ENCODE data around the gene FMO3. TPM values are rescaled to one million over a fixed set of nuclear protein-coding genes. Genes with fewer than 3 reads are reported as not detected.

The FMO3 gene
- total RNA-seq, 2 donors from 2014 or later = 4.2 to 13.9 TPM

DNA sequence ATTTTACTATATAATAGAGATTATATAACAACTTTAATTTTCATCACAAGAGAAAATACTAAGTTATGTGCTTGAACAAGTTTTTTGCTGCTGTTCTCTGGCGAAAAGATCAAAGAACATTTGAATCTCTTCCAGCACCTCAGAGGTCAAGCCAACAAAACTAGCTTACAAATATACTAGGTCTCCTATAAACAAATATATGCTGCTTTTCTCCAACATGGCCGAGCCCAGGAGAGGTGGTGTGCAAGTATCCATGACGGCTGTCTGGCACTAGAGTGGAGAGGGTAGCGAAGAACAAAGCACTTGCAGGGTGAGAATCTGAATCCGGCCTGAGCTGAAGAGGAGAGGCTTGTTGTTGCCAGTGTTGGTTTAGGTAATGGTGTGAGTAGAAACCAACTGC lies 7.5 kb upstream of the FMO3 start:
- peak; percentile 18 for ATAC-seq (ENCODE audit: insufficient number of reproducible peaks, low FRiP score, low read depth)
- H3K27ac ChIP-seq = peak overlapping the region; percentile 67 to 84
- H3K4me3 ChIP-seq = no peak overlapping the region
- H3K4me1 ChIP-seq (ENCODE audit: control insufficient read depth in 1 of 2, low read depth in 2 of 2) = peaks cover 8 to 21% of the 10 kb centered on the region in 2 donors
- TF ChIP-seq, protein P1, sequence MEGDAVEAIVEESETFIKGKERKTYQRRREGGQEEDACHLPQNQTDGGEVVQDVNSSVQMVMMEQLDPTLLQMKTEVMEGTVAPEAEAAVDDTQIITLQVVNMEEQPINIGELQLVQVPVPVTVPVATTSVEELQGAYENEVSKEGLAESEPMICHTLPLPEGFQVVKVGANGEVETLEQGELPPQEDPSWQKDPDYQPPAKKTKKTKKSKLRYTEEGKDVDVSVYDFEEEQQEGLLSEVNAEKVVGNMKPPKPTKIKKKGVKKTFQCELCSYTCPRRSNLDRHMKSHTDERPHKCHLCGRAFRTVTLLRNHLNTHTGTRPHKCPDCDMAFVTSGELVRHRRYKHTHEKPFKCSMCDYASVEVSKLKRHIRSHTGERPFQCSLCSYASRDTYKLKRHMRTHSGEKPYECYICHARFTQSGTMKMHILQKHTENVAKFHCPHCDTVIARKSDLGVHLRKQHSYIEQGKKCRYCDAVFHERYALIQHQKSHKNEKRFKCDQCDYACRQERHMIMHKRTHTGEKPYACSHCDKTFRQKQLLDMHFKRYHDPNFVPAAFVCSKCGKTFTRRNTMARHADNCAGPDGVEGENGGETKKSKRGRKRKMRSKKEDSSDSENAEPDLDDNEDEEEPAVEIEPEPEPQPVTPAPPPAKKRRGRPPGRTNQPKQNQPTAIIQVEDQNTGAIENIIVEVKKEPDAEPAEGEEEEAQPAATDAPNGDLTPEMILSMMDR (IDR thresholded peaks at IDR 0.05) = no peak
- no peak for DNase-seq (ENCODE audit: low spot score)
- H3K9me3 ChIP-seq = no peaks in the 10 kb centered on the region
- H3K27me3 ChIP-seq (replicated peaks; ENCODE audit: insufficient read depth) = no peaks in the 10 kb centered on the region
- H3K36me3 ChIP-seq = no peaks in the 10 kb centered on the region

DNA sequence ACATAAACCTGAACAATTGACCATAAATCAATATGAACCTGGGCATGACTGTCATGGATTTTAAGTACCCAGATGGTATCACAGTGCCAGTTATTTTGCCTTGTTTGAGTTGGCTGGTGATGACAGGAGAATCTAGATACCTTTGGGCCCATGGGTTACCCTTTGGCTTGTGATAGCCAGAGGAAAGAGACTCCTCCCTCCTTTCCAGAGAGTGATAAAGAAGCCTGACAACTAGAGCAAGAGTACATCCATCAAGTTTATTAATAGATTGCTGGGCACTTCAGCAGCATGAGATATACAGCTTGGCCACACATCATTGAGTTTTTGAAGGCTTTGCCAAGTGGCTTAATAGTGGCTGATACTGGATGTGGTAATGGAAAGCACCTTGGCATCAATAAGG lies 6.6 kb upstream of the FMO3 start:
- Histone ChIP-seq H3K4me3 (no peak overlapping the region), H3K36me3 (no peaks in the 10 kb centered on the region), H3K27ac (no peak overlapping the region), H3K4me1 (ENCODE audit: control insufficient read depth in 1 of 2, low read depth in 2 of 2) (peaks cover 8 to 21% of the 10 kb centered on the region in 2 donors), H3K27me3 (replicated peaks; ENCODE audit: insufficient read depth) (no peaks in the 10 kb centered on the region), H3K9me3 (no peaks in the 10 kb centered on the region)
- ATAC-seq (ENCODE audit: insufficient number of reproducible peaks, low FRiP score, low read depth) (no peak), DNase-seq (ENCODE audit: low spot score) (no peak)
- TF ChIP-seq, protein P1 (IDR thresholded peaks at IDR 0.05) = no peak

DNA sequence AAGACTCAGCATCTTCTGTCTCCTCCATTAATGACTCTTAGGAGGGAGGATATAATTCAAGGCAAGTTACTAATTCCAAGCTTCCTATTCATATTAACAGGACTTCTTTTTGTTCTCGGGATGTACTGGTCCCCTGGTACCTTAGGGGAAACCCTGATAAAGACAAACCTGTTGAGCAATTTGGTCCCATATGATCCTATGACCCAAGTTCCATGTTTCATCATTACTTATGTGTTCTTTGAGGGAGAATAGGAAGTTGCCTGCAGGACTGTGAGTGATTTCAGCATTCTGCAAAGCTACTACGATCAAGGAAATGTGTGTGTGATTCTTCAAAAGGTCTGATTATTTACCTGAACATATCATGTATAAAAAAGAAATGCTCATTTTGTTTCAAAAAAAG lies 5.8 kb upstream of the FMO3 start:
- H3K27me3 ChIP-seq (replicated peaks; ENCODE audit: insufficient read depth) = no peaks in the 10 kb centered on the region
- no peak for DNase-seq (ENCODE audit: low spot score)
- no peak for ATAC-seq (ENCODE audit: insufficient number of reproducible peaks, low FRiP score, low read depth)
- H3K9me3 ChIP-seq = no peaks in the 10 kb centered on the region
- TF ChIP-seq, protein P1 (IDR thresholded peaks at IDR 0.05) = no peak
- no peaks in the 10 kb centered on the region for H3K36me3 ChIP-seq
- no peak overlapping the region for H3K4me3 ChIP-seq
- no peak overlapping the region for H3K27ac ChIP-seq
- H3K4me1 ChIP-seq (ENCODE audit: control insufficient read depth in 1 of 2, low read depth in 2 of 2) = peaks cover 8 to 21% of the 10 kb centered on the region in 2 donors

DNA sequence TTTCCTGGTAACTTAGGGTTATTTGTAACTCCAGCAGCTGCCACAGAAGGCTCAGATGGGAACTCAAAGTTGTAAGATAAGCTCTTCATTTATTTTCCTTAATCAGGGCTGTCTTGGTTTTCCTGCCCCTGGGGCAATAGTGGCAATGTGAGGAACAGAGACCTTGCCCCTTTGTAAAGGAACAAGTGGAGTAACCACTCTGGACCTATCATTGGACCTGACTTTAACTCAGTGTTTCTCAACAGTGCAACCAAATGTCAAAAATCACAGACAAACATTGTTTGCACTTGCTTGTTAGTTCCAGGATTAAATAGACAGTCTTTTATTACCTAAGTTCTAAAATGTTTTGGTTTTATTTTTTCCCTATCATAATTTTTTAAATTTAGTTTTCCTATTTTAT lies 2.8 kb upstream of the FMO3 start:
- Histone ChIP-seq H3K27me3 (replicated peaks; ENCODE audit: insufficient read depth) (no peaks in the 10 kb centered on the region), H3K36me3 (no peaks in the 10 kb centered on the region), H3K27ac (no peak overlapping the region), H3K9me3 (no peaks in the 10 kb centered on the region), H3K4me3 (no peak overlapping the region), H3K4me1 (ENCODE audit: control insufficient read depth in 1 of 2, low read depth in 2 of 2) (peaks cover 0 to under 1% of the 10 kb centered on the region in 2 donors)
- ATAC-seq (ENCODE audit: insufficient number of reproducible peaks, low FRiP score, low read depth) (no peak), DNase-seq (ENCODE audit: low spot score) (no peak)
- TF ChIP-seq, protein P1 (IDR thresholded peaks at IDR 0.05) = no peak

DNA sequence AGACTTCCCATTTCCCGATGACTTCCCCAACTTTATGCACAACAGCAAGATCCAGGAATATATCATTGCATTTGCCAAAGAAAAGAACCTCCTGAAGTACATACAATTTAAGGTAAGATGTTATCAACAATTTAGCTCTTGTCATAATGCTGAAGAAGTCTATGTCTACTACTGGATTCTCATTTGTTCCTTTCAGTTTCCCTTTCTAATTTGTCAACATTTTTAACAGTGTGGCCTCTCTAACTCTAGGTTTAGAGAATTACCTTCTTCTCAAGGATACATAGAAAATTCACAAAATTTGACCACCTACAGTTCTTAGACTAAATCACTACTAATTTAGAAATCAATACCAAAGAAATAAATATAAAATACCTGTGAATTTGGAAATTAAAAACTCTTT lies 13.2 kb downstream of the FMO3 start:
- ATAC-seq (ENCODE audit: insufficient number of reproducible peaks, low FRiP score, low read depth) = no peak
- no peaks in the 10 kb centered on the region for H3K27me3 ChIP-seq (replicated peaks; ENCODE audit: insufficient read depth)

More for the DNA sequence above, 13.2 kb downstream of the FMO3 start:
- TF ChIP-seq, protein P1 (IDR thresholded peaks at IDR 0.05) = no peak
- no peaks in the 10 kb centered on the region for H3K36me3 ChIP-seq
- peaks cover 5 to 17% of the 10 kb centered on the region in 2 donors for H3K4me1 ChIP-seq (ENCODE audit: control insufficient read depth in 1 of 2, low read depth in 2 of 2)
- no peak for DNase-seq (ENCODE audit: low spot score)
- no peaks in the 10 kb centered on the region for H3K9me3 ChIP-seq
- H3K4me3 ChIP-seq = no peak overlapping the region
- H3K27ac ChIP-seq = no peak overlapping the region
